GM18907 (cell line): ENCODE measurements around the gene TMED7.
A peak's percentile ranks its signal among the peaks of the same experiment; 100 is the strongest.

ENCODE experiments used
- ATAC-seq: cut with Tn5 transposase; IDR thresholded peaks from one replicate; pipeline ENCODE4 v1.9.1; 2021; ENCODE audit warnings: mild to moderate bottlenecking, moderate library complexity; ENCODE audit not compliant: unreplicated experiment

TMED7 gene

DNA sequence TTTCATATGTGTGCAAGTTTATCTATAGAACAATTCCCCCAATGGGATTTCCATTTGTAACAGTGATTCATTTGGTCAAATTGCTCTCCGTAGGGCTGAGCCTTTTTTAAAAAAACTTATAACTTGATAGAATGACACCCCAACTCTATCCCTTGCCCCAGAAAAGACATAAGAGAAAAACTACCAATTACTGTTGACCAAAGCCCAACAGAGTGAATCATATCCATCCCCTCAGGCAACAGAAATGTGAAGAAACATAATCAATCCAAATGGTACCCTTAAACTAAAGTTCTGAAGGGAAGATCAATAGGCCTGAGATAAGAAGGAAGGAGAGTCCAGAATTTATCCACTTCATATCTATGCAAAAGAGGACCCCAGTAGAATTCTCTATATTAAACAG lies 41.3 kb downstream of the TMED7 start:
- ATAC-seq, result no peak

- no peak for ATAC-seq
Observed at GRCh38 chr5:115583474-115583873, 42.4 kb downstream of the TMED7 start.

DNA sequence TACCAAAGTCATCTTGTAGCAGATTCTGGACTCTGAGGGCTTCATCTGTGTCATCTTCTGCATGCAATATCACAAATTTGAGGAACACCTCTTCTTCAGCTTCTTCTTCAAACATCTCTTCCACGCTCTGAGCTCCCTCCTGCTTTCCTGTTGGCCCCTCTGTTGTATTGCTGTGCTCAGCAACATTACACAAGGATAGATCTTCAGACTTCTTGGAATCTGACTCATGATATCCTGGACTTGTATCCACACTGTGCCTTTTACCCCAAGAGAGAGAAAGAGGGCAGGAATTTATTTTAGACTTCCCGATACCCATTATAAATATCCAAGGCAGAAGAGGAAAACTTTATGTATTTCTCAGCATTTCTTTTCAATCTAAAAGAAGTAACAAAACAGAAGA lies 44.9 kb downstream of the TMED7 start:
- ATAC-seq, result no peak

- peak; percentile 66 for ATAC-seq
Observed at GRCh38 chr5:115579747-115580173, 46.1 kb downstream of the TMED7 start.

DNA sequence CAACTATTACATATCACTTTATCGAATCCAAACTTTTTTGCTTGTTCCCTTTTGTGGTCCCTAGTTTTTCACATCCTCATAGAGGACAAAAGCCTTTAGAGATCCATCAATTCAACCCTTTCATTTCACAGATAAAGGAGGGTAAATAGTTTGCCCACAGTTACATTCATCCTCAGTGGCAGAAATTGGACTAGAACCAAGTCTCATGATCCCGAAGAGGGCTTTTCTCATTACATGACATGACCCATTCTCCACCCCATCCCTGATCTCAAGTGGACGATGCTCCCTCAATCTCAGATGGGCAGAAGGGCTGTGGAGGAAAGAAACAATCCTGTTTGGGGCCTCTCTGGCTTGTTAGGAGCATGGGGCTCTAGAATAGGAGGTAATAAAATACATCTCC lies 46.6 kb downstream of the TMED7 start:
- no peak for ATAC-seq

GRCh38 chr5:115578657-115579056 lies 47.2 kb downstream of the TMED7 start:
- peak; percentile 55 for ATAC-seq

DNA sequence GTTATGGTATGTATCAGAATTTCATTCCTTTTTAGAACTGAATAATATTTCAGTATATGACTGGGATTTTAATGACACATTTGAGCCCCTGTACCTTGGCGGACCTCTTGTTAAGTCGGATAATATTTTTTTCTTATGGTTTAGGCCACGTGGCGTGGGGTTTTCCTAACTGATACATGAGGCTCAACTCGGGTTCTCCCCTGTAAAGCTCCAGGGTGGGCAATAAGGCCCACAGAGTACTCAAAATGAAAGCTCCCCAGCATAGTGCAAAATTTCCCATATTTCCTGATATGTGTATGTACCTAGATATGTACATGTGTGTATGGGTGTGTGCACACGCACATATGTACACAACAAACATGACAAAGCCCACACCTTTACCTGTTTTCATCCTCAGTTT lies 48.1 kb downstream of the TMED7 start:
- peak; percentile 27 for ATAC-seq

DNA sequence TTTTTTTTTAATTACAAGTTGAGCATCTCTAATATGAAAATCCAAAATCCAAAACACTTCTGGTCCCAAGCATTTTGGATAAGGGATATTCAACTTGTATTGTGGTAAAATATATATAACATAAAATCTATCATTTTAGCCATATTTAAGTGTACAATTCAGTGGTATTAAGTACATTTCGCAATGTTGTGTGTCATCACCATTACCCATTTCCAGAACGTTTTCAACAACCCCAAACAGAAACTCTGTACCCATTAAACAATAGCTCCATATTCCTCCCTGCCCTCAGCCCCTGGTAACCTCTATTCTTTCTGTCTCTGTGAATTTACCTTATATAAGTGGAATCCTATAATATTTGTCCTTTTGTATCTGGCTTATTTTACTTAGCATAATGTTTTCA lies 48.5 kb downstream of the TMED7 start:
- no peak for ATAC-seq

- ATAC-seq, result peak; percentile 36
Observed at GRCh38 chr5:115575167-115576070, 50.4 kb downstream of the TMED7 start.

GRCh38 chr5:115573133-115573532 lies 52.7 kb downstream of the TMED7 start:
- ATAC-seq, result no peak

DNA sequence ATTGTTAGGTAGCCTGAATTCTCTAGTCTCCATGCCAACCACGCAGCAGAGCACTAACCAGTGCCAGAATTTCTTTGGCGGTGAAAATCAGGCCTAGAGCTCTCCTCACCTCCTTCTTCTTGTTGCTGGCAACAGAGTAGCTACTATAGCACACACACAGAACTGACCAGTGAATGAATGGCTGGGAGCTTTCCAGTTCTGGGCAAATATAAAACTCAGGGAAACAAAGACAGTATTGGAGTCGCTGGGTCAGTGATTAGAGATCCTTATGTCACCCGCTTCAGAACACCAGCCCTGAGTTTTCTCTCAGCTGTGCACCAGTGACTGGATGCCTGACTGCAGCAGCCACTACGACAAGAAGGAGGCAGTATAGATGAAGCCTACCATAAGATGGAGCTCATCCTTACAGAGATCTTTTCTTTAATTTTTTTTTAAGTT lies 54.4 kb downstream of the TMED7 start:
- no peak for ATAC-seq

GRCh38 chr5:115568668-115569067 lies 57.2 kb downstream of the TMED7 start:
- no peak for ATAC-seq

- no peak for ATAC-seq
Observed at GRCh38 chr5:115565233-115565632, 60.6 kb downstream of the TMED7 start.
